ENCODE results near the gene MCC.

The MCC gene

DNA sequence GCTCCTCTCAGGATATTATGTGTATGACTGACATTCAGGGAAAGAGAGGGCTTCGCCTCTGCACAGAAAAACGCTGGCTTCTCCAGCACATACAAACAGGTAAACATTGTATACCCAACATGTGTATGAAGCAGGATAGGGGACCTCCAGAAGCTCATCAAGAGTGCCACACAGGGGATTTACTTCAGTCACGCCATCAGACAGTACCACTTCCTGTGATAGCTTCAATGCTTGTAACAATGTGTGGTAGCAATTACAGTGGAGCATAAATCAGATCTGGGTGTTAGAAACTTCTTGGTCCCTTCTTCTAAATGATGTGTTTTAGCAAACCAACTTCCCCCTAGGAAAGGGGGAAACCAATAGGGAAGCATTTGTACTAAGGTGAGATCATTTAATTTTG lies 214.3 kb downstream of the MCC start:
- DNase-seq = no peak

DNA sequence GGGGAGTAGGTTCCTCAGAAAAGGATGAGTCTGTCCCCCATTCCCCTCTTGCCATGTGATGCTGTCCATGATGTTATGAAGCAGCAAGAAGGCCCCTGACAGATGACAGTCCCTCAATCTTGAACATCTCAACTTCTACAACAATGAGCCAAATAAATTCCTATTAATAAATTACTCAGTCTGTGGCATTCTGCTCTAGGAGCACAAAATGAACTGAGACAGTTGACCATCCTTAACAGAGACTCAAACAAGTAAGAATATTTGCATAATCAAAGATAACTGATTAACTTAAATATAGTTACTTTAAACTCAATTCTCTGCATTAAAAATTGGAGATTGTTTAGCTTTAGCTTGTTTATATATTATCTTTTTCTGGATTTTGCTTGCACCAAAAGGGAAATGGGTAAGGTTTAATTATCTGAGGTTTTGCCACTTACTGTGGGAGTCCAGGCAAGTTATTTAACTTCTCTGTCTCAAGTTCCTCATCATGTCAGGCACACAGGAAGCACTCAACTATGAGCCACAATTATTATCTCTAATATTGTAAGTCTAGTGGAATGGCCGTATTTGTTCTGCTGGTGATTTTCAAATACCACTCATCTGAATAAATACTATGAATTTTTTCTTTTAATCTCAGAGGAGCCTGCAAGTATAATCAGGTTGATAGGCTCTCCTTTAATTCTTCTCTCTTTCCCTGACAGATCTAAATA lies 216.4 kb downstream of the MCC start:
- no peak for DNase-seq

GRCh38 chr5:113271015-113271414 lies 217.2 kb downstream of the MCC start:
- DNase-seq = no peak

- DNase-seq = no peak
These were observed 218.2 kb downstream of the MCC start for GRCh38 chr5:113270086-113270485.

DNA sequence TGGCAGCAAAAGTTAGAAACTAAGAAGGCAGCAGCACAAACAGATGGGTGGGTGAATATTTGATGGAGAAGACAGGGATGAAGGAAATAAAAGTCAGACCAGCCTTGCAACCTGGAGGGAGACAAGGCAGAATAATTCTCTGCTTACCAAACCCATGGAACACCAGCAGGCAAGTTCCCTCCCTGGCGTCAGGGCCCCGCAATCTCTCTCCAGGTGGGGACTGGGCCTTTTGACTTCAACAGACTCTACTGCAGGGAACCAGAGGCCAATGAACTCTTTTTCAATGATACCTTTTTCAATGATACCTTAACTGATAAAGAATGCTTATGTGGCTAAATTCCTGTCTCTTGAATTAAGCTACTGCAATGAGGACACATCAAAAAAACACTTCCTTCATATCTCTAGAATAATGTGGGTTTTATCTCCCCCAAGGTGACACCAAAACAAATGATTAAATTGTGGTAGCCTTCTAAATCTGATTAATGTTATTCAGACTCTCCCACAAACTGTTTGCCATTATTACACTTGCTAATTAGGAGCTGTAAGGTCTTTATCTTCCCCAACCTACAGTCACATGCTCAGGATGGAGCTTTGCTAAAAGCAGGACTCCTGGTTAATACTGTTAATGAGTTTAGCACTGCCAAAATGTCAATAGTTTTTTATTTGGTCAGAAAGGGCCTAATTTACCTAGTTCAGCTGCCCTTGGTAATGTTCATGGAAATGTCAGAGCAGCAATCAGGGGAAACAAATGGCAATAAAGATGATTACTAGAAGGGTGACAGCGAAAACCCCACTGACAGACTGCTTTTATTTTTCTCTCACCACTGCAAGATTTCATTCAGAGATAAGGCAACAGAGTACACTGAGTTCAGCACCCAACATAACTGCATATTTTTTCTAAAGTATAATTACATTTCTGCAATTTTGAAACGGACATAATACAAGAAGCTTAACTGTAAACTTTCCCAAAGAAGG lies 218.9 kb downstream of the MCC start:
- no peak for DNase-seq

DNA sequence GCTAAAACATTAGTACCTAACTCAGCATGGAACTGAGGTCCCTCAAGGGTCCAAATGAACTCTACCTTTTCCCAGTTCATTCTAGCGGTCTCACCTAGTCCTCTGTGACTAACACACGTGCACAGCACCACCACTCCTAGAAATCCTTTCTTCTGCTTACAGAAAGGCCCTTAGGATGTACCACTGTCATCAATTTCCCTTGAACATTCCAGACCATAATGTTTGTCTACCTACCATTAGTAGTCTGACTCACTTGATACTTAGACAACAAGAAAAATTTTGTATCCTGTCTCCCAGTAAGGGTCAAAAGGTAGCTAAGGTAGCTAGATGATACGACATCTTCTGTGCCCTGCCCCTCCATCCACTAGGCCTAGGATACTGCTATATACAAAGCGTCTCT lies 220.0 kb downstream of the MCC start:
- no peak for DNase-seq

- no peak for DNase-seq
These were observed 220.8 kb downstream of the MCC start for GRCh38 chr5:113267361-113267900.

DNA sequence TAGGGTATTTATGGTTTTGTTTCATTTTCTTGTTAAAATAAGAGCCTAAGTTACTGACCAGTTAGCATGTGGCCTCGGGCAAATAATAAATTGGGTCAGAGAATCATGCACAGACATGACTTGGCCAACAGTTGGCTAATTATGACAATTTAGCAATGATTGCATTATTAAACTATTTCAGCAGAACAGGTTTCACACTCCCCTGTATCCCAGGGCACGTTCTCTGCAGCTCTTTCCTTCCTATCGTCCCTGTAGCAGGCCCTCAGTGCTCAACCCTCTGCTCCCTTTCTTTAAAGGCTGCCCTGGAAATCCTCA lies 221.4 kb downstream of the MCC start:
- no peak for DNase-seq

GRCh38 chr5:113266227-113266912 lies 221.9 kb downstream of the MCC start:
- no peak for DNase-seq

DNA sequence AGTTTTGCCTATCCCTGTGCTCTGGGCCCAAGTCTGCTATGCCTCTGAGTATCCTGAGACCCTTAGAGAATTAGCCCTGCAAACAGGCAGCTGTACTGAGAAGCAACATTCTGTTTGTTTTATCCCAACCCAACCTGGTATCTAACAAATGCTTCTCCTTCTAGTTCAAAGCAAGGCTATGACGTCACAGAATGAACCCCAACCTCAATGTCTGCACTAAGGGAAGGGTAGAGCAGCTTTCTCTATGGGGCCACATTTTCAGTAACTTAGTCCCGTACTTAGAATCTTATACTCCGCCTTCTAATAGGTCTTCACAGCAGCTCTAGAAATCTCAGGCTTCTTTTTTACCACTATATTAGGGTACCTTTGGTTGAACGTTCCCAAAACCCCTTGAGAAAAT lies 223.1 kb downstream of the MCC start:
- DNase-seq = no peak

DNA sequence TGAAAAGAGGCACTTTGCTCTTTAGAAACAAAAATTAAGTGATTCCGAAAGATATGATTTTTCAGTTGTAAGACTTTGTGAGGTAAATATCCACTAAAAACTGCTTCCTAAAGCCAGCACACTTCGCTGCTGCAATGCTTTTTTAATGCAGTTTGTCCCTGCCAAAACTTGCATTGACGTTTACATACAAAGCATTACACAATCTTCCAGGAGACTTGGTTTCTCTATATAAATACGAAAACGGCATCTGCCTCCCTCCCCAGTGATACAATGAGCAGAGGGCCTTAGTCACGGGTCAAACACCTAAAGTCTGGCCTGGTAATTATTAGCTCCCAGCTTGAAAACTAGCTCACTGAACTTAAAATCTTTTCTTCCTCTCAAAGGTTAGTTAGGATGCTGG lies 224.2 kb downstream of the MCC start:
- no peak for DNase-seq

GRCh38 chr5:113263545-113263944 lies 224.7 kb downstream of the MCC start:
- DNase-seq = no peak

DNA sequence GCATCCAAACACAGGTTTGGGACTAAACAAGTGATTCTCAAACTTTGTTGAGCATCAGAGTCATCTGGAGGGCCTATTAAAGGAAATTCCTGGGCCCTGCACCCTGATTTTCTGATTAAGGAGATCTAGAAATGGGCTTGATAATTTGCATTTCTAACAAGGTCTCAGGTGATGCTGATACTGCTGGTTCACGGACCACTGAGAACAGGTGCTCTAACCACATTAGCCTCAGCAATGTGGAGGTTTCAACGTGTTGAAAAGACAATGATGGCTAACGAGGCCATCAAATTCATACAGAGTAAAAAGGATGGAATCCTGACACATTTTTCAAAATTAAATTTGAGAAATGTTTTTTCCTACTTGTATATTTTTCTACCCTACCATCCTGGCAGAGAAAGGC lies 225.6 kb downstream of the MCC start:
- no peak for DNase-seq

DNA sequence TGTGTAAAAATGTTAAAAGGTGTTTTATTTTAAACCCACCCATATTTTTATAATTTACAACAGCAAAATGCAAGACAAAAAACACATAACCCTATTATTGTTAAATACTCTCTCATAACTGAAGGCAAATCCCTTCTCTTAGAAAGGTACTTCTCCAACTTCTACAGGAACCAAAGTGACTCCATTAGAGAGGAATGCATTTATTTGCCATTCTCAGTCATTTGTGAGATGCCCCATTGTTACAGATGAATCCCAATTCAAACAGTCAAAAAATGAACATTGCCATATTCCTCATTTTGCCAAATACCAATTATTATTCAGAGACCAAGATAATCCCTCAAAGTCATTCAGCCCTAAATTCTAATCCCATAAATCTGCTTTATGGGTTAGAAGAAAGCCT lies 229.2 kb downstream of the MCC start:
- DNase-seq = no peak

DNA sequence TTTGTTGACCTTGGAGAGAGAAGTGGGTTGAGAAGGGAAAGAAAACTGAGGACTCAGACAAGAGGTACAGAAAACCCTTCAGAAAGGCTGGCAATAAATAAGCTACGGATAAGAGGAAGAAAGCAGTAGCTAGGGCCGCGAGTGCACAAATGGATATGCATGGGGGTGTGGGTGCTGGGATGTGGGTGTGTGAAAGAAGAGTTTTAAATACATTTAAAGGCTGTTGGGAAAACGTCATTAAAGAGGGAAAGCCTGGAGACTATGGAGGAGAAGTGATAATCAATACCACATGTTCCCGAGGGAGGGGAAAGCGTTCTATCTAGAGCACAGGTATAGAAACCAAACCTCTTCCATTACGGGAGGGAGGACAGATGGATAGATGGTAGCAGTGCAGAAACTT lies 230.7 kb downstream of the MCC start:
- no peak for DNase-seq

DNA sequence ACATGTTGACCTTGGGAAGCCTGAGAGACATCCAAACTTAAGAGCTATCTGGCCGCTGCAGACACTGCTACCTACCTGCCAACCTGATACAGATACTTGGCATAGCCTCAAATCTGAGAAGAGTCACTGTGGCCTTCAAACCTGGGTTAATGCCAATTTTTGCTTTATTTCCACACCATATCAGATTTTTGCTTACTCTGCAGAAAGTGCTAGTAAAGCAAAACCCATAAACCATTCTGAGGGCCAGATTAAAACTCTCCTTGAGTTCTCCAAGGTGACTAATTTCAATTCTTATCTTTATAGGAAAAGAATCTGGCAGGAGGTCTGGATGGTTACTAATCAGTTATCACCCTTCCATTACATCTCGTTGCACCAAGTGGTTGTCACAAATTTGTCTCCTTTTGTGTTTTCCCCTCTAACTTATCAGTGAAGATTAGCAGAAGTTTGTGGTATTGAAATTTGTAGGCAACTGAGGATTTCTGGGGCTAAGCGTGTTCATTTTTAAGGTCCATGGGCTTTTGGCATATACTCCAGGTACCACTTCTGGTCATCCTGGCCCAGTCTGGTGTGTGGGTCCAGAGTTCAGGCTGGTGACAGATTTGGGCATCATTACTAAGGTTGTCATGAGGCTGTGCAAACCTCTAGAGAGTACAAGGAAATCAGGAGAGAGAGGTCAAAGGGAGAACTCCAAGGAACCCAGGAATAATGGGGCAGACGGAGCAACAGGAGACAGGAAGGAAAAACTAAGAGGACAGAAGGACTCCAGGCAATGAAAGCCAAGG lies 231.4 kb downstream of the MCC start:
- no peak for DNase-seq

- no peak for DNase-seq
These were observed 232.5 kb downstream of the MCC start for GRCh38 chr5:113255579-113256386.

- no peak for DNase-seq
These were observed 233.1 kb downstream of the MCC start for GRCh38 chr5:113255105-113255504.

DNA sequence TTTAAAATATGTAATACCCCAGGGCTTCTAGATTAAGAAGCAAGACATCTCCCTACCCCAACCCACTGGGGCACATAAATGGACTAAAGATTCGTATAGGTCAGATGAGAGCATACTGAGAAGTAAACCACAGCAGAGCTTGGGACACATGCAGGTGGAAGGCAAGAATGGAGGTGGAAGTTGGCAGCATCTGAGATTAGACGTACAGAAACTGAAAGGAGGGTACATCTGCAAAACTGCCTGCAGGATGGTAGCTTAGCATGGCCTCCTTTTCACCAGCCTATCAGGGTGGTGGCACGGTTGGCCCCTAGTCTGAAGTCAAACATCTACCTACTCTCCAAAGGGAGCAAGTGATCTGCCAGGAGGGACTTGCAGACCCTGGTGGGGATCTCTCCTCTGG lies 235.2 kb downstream of the MCC start:
- no peak for DNase-seq

DNA sequence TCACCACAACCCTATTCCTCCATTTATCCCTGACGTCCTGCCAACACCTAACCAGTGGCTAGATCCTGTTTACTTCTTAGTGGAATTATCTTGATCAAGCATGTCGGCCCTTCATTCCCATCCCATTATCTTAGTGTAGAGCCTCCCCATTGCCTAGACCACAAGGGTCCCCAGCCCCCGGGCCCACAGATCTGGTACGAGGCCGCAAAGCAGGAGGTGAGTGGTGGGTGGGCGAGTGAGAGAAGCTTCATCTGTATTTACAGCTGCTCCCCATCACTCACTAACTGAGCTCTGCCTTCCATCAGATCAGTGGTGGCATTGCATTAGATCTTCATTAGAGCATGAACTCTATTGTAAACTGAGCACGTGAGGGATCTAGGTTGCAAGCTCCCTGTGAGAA lies 236.2 kb downstream of the MCC start:
- DNase-seq = no peak
